DMS 273 (cell line): ENCODE data around the gene SRPK1.
A peak's percentile ranks its signal among the peaks of the same experiment; 100 is the strongest.
"Not testable (repeated sequence)": the region's sequence is repeated elsewhere in the genome, so short reads cannot be mapped to it uniquely, and the experiment has no call there.

Source experiments
- DNase-seq: peaks from one replicate; lab custom pipeline; 2025; ENCODE audit not compliant: unreplicated experiment; lab: John Stamatoyannopoulos, UW

Gene SRPK1

DNA sequence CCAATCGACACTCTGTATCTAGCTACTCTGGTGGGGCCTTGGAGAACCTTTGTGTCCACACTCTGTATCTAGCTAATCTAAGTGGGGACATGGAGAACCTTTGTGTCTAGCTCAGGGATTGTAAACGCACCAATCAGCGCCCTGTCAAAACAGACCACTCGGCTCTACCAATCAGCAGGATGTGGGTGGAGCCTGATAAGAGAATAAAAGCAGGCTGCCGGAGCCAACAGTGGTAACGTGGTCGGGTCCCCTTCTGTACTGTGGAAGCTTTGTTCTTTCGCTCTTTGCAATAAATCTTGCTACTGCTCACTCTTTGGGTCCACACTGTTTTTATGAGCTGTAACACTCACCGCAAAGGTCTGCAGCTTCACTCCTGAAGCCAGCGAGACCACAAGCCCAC, 11.0 kb upstream of the SRPK1 start:
- DNase-seq: not testable (repeated sequence)

DNA sequence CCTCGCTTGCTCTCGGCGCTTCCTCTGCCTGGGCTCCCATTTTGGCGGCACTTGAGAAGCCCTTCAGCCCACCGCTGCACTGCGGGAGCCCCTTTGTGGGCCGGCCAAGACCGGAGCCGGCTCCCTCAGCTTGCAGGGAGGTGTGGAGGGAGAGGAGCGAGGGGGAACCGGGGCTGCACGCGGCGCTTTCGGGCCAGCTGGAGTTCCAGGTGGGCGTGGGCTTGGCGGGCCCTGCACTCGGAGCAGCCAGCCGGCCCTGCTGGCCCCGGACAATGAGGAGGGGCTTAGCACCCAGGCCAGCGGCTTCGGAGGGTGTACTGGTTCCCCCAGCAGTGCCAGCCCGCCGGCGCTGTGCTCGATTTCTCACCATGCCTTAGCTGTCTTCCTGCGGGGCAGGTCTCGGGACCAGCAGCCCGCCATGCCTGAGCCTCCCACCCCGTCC, 10.2 kb upstream of the SRPK1 start:
- DNase-seq: no peak

DNA sequence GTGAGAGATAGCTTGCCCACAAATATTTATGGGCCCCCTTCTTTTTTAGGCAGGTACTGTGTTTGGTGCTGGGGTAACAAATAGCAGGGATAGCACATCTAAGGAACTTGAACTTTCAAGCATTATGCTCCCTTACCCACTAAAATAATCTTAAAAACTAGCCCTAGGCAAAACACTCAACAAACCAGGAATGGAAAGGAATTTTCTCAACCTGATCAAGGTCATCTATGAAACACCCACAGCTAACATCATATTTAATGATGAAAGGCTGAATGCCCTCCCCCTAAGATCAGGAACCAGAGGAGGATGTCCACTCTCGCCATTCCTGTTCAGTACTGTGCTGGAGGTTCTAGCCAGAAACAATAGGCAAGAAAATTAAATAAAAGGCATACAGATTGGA, 8.7 kb upstream of the SRPK1 start:
- DNase-seq: no peak

DNA sequence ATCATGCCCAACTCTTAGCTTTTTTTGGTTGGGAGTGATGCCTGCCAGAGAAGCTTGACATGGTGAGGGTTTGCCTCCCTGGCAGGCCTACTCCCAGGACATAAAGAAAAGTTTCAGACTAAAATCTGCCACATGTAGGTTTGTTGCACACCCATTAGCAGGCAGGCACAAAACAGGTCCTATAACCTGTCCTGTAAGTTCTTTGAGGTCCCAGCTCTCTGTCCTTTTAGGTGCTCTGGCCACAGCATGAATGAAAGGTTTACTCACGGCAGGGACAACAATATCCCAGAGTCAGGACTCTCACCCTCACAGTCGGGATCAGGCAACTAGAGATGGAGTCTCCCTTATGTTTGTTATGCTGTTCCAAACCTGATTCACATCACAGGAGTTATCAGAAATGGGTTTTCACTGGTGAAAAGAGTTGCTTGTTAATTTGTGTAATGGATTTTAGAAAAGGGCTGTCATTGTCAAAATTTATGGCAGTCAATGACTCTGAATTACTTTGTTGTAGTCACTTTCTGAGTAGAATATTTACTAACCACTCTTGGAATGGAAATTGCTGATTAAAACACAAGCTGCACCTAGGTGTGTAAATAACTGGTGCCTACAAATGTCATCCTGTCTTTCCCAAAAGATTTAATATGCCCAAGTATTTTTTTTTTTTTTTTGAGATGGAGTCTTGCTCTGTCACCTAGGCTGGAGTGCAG, 5.8 kb upstream of the SRPK1 start:
- DNase-seq: no peak

DNA sequence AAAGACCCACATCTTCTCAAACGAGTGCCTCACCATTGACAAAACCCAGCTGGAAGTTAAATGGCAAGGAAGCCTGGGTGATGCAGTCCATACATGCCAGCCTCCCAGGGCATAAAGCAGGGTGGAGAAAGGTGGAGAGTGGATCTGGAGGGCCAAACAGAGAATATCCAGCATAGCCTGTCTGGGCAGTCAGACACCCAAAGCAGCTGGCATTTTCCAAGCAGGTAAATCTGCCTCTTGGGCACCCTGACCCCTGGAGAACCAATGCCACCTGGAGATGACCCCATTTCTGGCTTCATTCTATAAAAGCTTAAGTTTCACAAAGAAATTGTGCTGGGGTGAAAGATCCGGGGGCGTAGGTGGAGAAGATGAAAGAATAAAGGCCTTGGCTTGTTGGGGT, 5.1 kb upstream of the SRPK1 start:
- no peak for DNase-seq

DNA sequence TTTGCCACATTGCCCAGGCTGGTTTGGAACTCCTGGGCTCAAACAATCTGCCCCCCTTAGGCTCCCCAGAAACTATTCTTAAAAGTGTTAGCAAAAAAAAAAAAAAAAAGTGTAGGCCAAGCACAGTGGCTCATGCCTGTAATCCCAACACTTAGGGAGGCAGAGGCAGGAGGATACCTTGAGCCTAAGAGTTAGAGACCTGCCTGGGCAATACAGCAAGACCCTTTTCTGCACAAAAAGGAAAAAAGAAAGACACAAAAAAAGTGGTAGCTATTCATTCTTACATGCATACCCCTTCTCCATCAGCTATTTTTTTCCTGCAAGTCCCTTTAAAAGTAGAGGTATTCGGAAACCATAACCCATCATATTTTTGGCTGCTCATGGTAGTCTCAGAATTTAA, 3.2 kb upstream of the SRPK1 start:
- DNase-seq: no peak

DNA sequence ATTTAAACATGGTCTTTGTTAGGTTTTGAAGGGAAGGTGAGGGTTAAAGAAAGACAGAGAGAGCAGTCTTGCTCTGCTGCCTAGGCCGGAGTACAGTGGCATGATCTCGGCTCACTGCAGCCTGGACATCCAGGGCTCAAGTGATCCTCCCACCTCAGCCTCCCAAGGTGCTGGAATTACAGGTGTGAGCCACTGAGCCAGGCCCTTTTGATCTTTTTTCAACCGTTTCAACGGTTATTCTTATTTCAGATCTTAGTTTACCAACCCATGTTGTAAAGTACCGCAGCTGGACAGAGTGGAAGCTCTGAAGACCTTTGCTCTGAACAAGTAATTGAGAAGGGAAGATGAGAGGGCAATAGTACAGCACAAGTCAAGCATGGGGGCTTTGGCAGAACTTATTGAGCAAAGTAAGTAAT, 1.2 kb upstream of the SRPK1 start:
- DNase-seq: no peak

DNA sequence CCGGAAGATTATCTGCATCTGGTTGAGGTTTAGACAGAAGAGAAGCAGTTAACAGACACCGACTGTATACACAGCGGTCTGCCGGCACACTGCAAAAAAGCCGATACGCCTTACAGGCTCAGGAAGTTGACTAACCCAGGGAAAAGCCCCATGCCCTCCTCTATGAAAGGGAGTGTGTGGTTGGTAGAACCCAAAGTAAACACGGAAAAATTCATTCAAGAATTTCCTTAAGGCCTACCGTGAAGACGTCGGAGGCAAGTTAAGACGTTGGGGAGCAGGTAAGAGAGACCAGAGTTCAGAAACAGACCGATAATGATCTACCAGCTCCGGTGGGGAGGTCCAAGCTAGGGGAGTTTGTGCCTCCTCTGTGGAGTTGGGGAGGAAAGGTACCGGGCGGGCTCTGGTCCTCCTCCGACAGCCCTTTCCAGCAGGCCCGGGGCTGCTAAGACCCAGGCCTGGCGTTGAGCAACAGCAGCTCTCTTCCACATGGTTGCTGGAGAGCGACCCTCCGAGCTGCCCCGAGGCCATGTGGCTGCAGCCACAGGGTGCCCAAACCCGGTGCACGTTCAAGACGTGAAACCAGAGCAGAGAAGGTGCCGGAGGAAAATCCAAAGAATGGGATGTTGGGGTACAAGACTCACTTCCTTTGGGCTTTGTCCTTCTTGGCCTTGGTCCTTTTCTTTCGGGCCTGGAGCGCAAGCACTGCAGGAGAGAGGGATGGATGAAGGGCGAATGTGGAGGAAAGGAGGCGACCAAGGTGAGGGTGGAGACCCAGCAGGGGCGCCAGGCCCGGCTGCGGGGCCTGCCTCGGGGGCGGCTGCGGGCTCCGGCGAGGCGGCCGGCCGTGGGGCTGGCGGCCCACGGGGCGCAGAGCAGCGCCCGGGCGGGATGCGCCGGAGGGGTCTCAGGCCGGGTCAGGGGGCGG, 809 bp downstream of the SRPK1 start:
- DNase-seq: peak; percentile 67

DNA sequence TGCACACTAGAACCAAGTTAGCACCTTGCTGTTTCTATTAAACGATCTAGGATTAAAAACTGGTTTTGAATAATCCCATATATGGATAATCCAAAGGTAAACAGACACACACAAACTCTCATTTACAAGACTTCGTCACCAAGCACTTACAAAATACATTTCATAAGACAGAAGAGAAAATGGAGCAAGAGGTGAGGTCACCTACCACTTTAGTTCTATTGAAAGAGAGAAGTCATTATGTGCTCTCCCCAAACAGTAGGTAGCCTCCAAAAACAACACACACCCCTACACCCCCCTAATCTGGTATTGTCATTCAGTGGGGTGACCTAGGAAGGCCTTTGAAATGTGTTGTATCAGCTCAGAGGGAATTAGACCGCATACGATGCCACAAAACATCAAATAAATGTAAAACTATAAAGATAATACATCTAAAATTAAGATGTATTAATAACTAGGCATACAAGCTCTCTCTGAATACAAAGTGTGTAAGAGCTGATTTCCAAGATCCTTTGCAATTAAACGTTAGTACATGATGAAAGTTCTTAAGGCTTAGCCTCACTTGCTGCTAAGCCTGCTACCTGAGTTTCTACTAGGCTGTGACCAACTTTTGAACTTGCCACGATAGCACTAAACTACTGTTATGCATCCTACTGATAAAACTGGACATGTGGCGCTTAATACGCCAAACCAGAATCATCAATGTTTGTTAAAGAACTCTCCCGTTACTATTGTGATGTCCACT, 1.6 kb downstream of the SRPK1 start:
- DNase-seq: peak; percentile 62

DNA sequence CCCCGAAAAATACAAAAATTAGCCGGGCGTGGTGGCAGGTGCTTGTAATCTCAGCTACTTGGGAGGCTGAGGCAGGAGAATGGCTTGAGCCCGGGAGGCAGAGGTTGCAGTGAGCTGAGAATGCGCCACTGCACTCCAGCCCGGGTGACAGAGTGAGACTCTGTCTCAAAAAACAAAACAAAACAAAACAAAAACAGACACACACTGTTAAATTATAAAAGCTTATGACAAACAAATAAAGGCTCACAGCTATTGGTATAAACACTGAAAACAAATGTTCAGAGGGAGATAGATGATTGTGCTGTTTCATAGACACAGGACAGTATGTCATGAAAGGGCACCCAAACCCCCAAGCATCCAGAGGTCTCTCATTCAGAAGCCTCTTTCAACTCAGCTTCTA, 4.0 kb downstream of the SRPK1 start:
- not testable (repeated sequence) for DNase-seq

DNA sequence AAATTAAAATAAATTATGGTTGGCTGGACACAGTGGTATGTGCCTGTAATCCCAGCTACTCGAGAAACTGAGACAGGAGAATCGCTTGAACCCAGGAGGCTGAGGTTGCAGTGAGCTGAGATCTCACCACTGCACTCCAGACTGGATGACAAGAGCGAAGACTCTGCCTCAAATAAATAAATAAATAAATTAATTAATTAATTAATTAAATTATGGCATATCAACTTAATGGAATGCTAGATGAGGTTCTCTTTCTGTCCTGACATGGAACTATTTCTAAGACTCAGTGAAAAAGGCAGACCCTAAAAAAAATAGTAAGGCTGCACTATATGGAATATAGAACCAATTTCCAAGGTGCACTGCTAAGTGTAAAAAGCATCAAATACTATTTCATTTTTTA, 4.8 kb downstream of the SRPK1 start:
- no peak for DNase-seq

DNA sequence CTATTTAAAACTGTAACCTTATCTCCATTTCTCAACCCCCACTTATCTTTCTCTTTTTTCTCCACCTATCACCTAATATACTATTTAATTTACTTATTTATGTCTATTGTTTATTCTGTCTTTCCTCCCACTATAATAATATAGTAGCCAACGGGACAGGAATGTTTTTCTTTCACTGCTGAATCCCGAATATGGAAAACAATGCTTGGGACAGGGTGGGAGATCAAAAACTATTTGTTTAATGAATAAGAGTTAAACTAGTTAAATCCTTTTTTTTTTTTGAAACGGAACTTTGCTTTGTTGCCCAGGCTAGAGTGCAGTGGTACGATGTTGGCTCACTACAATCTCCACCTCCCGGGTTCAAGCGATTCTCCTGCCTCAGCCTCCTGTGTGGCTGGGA, 6.4 kb downstream of the SRPK1 start:
- DNase-seq: no peak

DNA sequence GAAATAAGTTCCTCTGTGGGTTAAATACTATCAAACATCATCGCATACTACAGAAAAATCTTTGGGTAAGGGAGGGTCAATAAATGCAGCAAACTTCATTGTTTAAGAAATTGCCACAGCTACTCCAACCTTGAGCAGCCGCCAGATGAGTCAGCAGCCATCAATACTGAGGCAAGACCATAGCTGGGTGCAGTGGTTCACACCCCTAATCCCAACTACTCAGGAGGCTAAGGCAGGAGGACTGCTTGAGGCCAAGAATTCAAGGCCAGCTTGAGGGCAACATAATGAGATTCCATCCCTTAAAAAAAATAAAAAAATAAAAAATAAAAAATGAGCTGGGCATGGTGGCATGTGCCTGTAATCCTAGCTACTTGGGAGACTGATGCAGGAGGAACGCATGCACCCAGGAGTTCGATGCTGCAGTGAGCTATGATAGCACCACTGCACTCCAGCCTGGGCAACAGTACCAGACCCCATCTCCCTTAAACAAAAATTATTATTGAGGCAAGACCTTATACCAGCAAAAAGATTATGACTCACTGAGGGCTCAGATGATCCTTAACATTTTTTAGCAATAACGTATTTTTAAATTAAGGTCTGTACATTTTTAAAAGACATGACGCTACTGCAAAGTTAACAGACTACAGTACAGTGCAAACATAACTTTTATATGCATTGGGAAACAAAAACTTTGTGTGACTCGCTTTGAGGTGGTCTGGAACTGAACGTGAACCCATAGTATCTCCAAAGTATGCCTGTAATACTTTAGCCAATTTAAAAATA, 8.8 kb downstream of the SRPK1 start:
- no peak for DNase-seq

DNA sequence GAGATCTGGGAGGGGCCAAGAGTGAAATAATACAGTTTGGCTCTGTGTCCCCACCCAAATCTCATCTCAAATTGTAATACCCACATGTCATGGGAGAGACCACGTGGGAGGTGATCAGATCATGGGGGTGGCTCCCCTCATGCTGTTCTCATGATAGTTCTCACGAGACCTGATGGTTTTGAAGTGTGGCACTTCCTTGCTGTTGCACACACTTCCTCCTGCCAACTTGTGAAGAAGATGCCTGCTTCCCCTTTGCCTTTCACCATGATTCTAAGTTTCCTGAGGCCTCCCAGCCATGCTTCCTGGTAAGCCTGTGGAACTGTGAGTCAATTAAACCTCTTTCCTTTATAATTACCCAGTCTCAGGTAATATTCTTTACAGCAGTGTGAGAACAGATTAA, 11.3 kb downstream of the SRPK1 start:
- DNase-seq: not testable (repeated sequence)

DNA sequence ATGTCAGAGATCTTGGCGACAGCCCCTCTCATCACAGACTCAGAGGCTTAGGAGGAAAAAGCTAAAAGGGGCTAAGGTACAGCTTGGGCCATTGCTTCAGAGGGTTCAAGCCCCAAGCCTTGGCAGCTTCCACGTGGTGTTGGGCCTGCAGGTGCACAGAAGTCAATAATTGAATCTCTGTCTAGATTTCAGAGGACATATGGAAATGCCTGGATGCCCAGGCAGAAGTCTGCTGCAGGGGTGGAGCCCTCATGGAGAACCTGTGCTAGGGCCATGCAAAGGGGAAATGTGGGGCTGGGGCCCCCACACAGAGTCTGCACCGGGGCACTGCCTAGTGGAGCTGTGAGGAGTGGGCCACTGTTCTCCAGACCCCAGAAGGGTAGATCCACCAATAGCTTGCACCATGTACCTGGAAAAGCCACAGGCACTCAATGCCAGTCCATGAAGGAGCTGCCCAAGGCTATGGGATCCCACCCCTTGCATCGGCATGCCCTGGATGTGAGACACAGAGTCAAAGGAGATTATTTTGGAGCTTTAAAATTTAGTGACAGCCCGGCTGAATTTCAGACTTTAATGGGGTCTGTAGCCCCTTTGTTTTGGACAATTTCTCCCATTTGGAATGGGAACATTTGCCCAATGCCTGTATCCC, 12.0 kb downstream of the SRPK1 start:
- not testable (repeated sequence) for DNase-seq

DNA sequence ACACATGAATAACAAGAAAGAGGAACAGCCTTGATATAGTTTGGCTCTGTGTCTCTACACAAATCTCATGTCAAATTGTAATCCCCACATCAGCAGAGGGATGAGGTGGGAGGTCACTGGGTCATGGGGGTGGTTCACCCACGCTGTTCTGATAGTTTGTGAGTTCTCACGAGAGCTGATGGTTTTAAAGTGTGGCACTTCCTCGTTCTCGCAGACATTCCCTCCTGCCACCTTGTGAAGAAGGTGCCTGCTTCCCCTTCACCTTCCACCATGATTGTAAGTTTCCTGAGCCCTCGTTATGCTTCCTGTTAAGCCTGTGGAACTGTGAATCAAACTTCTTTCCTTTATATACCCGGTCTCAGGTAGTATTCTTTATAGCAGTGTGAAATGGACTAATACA, 13.1 kb downstream of the SRPK1 start:
- DNase-seq: no peak

DNA sequence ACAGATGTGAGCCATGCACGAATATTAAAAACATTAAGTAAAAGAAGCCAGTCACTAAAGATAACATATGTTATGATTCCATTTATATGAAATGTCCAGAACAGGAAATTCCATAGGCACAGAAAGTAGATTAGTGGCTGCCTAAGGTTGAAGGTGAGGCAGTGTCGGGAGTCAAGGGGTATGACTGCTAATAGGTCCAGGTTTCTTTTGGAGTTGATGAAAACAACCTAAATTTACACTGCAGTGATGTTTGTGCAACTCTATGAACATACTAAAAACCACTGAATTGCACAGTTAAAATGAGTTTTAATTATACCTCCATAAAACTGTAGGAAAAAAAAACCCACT, 14.4 kb downstream of the SRPK1 start:
- DNase-seq: no peak

DNA sequence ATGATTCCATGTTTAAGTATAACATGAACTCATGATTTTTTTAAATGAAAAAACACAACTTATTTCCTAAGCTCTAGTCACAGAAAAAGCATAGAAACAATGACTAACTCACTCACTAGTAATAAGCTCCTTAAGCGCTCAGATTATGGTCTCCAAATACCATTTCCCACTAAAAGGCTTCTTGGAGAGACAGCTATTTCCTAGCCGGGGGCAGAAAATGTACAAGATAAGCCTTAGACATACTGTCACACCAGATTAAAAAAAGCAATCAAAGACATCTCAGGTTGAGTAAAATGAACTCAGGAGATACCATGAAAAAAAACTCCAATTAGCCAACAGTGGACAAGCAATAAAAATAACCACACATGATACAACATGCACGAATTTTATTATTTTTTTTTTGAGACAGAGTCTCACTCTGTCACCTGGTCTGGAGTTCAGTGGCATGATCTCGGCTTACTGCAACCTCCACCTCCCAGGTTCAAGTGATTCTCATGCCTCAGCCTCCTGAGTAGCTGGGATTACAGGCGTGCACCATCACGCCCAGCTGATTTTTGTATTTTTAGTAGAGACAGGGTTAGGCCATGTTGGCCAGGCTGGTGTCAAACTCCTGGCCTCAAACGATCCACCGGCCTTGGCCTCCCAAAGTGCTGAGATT, 14.9 kb downstream of the SRPK1 start:
- no peak for DNase-seq

DNA sequence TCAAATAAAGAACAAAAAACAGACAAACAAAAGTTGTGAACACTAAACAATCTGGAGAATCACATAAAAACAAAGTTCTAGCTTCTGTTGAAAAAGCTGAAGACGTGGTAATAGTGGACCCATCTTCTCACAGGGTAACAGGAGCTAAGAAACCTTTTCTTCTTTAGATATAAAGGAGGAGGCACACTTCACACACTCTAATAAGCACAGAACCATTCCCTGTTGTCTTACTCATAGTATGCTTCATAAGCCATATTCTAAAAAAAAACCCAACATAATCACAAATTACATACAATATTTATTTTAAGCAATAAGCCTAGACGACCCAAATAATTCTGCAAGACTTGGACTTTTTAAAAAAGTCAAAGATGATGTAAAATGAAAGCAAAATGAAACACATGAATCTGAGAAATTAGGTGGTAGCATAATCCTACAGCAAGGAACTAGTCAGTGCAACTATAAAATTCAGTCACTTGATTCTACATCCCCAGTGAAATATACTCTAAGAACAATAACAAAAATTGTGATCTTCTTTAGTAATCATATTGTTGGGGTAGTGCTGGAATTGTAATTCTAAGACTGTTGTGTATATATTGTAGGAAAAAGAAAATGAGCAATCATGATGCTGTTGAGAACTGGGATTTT, 15.6 kb downstream of the SRPK1 start:
- DNase-seq: no peak
